ENCODE data around the gene AOC1.

- no peak for TF ChIP-seq EZH2 (IDR thresholded peaks at IDR 0.05)
- no peak for TF ChIP-seq POLR2AphosphoS5 (IDR thresholded peaks at IDR 0.05; ENCODE audit: borderline replicate concordance, low read depth, low read length)
- no peak for TF ChIP-seq FOXP2 (optimal IDR thresholded peaks at IDR 0.05; ENCODE audit: control extremely low read depth, extremely low read length, insufficient read depth)
Observed at GRCh38 chr7:150818971-150819370, 33.3 kb upstream of the AOC1 start.

Data from SK-N-MC (cell line).